OCI-LY7 (cell line): Measurements from ENCODE around the gene GSE1. TPM values are rescaled to one million over a fixed set of nuclear protein-coding genes. Genes with fewer than 3 reads are reported as not detected.

ENCODE experiments used
- BruUV-seq: library from RNA; stranded (reverse); fragments of 400-500 nt; replicated peaks from 2 replicates; lab custom pipeline; 2021; lab: Mats Ljungman, UMichigan
- CTCF ChIA-PET: fragments of 300-600 bp; sonication (Branson Sonifier 250); formaldehyde crosslinking; loops from one replicate; lab custom pipeline; 2022; ENCODE audit warnings: antibody characterized with exemption; ENCODE audit not compliant: unreplicated experiment; lab: Charles Lee
- POLR2A ChIA-PET: fragments of 300-600 bp; sonication (Branson Sonifier 250); formaldehyde crosslinking; loops from one replicate; lab custom pipeline; 2022; ENCODE audit warnings: antibody characterized with exemption; lab: Charles Lee
- DNase-seq: peaks from one replicate; pipeline ENCODE4 v3.0.0-alpha.2; 2015; ENCODE audit warnings: low spot score
- H2AFZ ChIP-seq: fragments of 200-600 bp; sonication (generic), shearing (Covaris generic); 2 replicates; pipeline ENCODE4 v1.6.1; 2014; ENCODE audit warnings: mild to moderate bottlenecking, antibody characterized with exemption, low read length, moderate library complexity
- H3K27ac ChIP-seq: fragments of 200-600 bp; sonication (generic); 2 replicates; pipeline ENCODE4 v1.5.1; 2014; ENCODE audit warnings: mixed run types, low read depth, mild to moderate bottlenecking, moderate library complexity, low read length, inconsistent platforms; ENCODE audit not compliant: poor library complexity, severe bottlenecking
- H3K36me3 ChIP-seq: fragments of 200-600 bp; sonication (generic); 2 replicates; pipeline ENCODE4 v1.6.1; 2014; ENCODE audit warnings: mild to moderate bottlenecking, antibody characterized with exemption, low read length, moderate library complexity, mixed read lengths; ENCODE audit not compliant: insufficient read depth
- H3K4me1 ChIP-seq: fragments of 200-600 bp; sonication (generic); 2 replicates; pipeline ENCODE4 v1.5.1; 2014; ENCODE audit warnings: mild to moderate bottlenecking, low read length; ENCODE audit not compliant: insufficient read depth, poor library complexity, severe bottlenecking
- H3K4me2 ChIP-seq: fragments of 200-600 bp; sonication (generic); 2 replicates; pipeline ENCODE4 v1.6.1; 2014; ENCODE audit warnings: mild to moderate bottlenecking, low read length
- H3K4me3 ChIP-seq: fragments of 200-600 bp; sonication (generic); 2 replicates; pipeline ENCODE4 v1.5.1; 2014; ENCODE audit warnings: mild to moderate bottlenecking, low read depth, low read length; ENCODE audit not compliant: poor library complexity, severe bottlenecking
- H3K79me2 ChIP-seq: fragments of 200-600 bp; sonication (generic); 2 replicates; pipeline ENCODE4 v1.6.1; 2016; ENCODE audit warnings: low read depth, mild to moderate bottlenecking, low read length, moderate library complexity, mixed read lengths; ENCODE audit not compliant: insufficient read depth
- H3K9me2 ChIP-seq: fragments of 200-600 bp; sonication (generic); 2 replicates; pipeline ENCODE4 v1.6.1; 2016; ENCODE audit warnings: mild to moderate bottlenecking, low read length, mixed read lengths; ENCODE audit not compliant: insufficient read depth
- H3K9me3 ChIP-seq: fragments of 200-600 bp; sonication (generic); 2 replicates; pipeline ENCODE4 v1.6.1; 2014; ENCODE audit warnings: mild to moderate bottlenecking, mixed run types, low read length, mixed read lengths
- H4K20me1 ChIP-seq: fragments of 200-600 bp; sonication (generic); 2 replicates; pipeline ENCODE4 v1.6.1; 2014; ENCODE audit warnings: mild to moderate bottlenecking, antibody characterized with exemption, low read length, moderate library complexity, mixed read lengths; ENCODE audit not compliant: insufficient read depth
- EZH2phosphoT487 ChIP-seq: fragments of 200-600 bp; sonication (generic); IDR thresholded peaks from 2 replicates; pipeline ENCODE4 v1.6.1; 2018; ENCODE audit warnings: low read depth, borderline replicate concordance, mild to moderate bottlenecking, mixed run types, antibody characterized with exemption, low read length, moderate library complexity, mixed read lengths
- intact Hi-C: fragments of 100-400 bp; cut with micrococcal nuclease; formaldehyde crosslinking; loops from one replicate; pipeline ENCODE4 v1.10.0; 2022; ENCODE audit not compliant: unreplicated experiment
- total RNA-seq, 2 experiments: library from RNA; depleted of rRNA in 1 of 2; stranded (reverse); fragments of >200 nt in 1 of 2; shearing (Covaris generic) in 1 of 2; gene quantifications; 2 replicates each; pipeline ENCODE4 v1.2.3, GENCODE V29; 2014 to 2022
- TF ChIP-seq, protein P1 (sequence below): fragments of 200-600 bp; sonication (generic); conservative IDR thresholded peaks from 2 replicates; pipeline ENCODE4 v1.5.1; 2014; ENCODE audit warnings: mild to moderate bottlenecking, antibody characterized with exemption, low read length, moderate library complexity, mixed read lengths

GSE1 gene
- total RNA-seq, 2 experiments from 2014 or later = 30.9 to 66.6 TPM

GRCh38 chr16:85674828-85675227 is 61.7 kb downstream of the GSE1 start:
- Histone ChIP-seq H3K4me1 (no peaks in the 10 kb centered on the region), H3K79me2 (no peaks in the 10 kb centered on the region), H3K36me3 (peaks cover 98% of the 10 kb centered on the region), H3K4me3 (no peak overlapping the region), H4K20me1 (0 out of 2 replicates have a peak, but pooled peaks cover 9% of the 10 kb centered on the region), H3K27ac (no peak overlapping the region), H3K9me2 (no peaks in the 10 kb centered on the region), H2AFZ (no peak overlapping the region), H3K4me2 (no peak overlapping the region), H3K9me3 (no peaks in the 10 kb centered on the region)
- ChIA-PET CTCF (interaction anchor here (1.0 kb wide), 1 partner anchor 42 kb away, joined by 16 read pairs; no protein-coding TSS in a partner anchor), POLR2A (interaction anchor here (1.0 kb wide), 1 partner anchor 41 kb away, joined by 3 read pairs; no protein-coding TSS in a partner anchor)
- TSS peak; percentile 38 for BruUV-seq
- intact Hi-C loops = loop anchor here (5.0 kb wide), 1 partner anchor 42 kb away; no protein-coding TSS in a partner anchor
- TF ChIP-seq, protein P1, sequence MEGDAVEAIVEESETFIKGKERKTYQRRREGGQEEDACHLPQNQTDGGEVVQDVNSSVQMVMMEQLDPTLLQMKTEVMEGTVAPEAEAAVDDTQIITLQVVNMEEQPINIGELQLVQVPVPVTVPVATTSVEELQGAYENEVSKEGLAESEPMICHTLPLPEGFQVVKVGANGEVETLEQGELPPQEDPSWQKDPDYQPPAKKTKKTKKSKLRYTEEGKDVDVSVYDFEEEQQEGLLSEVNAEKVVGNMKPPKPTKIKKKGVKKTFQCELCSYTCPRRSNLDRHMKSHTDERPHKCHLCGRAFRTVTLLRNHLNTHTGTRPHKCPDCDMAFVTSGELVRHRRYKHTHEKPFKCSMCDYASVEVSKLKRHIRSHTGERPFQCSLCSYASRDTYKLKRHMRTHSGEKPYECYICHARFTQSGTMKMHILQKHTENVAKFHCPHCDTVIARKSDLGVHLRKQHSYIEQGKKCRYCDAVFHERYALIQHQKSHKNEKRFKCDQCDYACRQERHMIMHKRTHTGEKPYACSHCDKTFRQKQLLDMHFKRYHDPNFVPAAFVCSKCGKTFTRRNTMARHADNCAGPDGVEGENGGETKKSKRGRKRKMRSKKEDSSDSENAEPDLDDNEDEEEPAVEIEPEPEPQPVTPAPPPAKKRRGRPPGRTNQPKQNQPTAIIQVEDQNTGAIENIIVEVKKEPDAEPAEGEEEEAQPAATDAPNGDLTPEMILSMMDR = no peak
- TF ChIP-seq EZH2phosphoT487 = no peak
- DNase-seq = no peak

- intact Hi-C loops = loop anchor here (5.0 kb wide), 1 partner anchor 42 kb away; no protein-coding TSS in a partner anchor
Observed at GRCh38 chr16:85675251-85675874, 62.2 kb downstream of the GSE1 start.

More at GRCh38 chr16:85675251-85675874, 62.2 kb downstream of the GSE1 start:
- ChIA-PET POLR2A (interaction anchor here (1.0 to 2.3 kb wide), 2 partner anchors 10 to 41 kb away, joined by 3 to 9 read pairs; no protein-coding TSS in a partner anchor), CTCF (interaction anchor here (1.0 kb wide), 1 partner anchor 41 kb away, joined by 16 read pairs; no protein-coding TSS in a partner anchor)
- H3K36me3 ChIP-seq = peaks cover 98% of the 10 kb centered on the region
- no peak for TF ChIP-seq EZH2phosphoT487
- TF ChIP-seq, protein P1 = peak; percentile 75
- BruUV-seq = TSS peak; percentile 9
- DNase-seq = peak; percentile 43
- no peaks in the 10 kb centered on the region for H3K4me1 ChIP-seq
- no peak overlapping the region for H3K4me2 ChIP-seq
- no peak overlapping the region for H3K4me3 ChIP-seq
- H3K79me2 ChIP-seq = no peaks in the 10 kb centered on the region
- H3K27ac ChIP-seq = no peak overlapping the region
- H3K9me3 ChIP-seq = no peaks in the 10 kb centered on the region
- no peak overlapping the region for H2AFZ ChIP-seq
- 0 out of 2 replicates have a peak, but pooled peaks cover 9% of the 10 kb centered on the region for H4K20me1 ChIP-seq
- H3K9me2 ChIP-seq = no peaks in the 10 kb centered on the region
